H9 (cell line): Measurements from ENCODE around the gene TSC22D4. TPM values are rescaled to one million over a fixed set of nuclear protein-coding genes. Genes with fewer than 3 reads are reported as not detected.
A peak's percentile ranks its signal among the peaks of the same experiment; 100 is the strongest.
"Not testable (repeated sequence)": the region's sequence is repeated elsewhere in the genome, so short reads cannot be mapped to it uniquely, and the experiment has no call there.

Experiments
- DNase-seq: peaks from one replicate; pipeline ENCODE4 v3.0.0-alpha.2; 2017
- H2AFZ ChIP-seq: one replicate; pipeline ENCODE4 v1.6.1; 2013; ENCODE audit warnings: mild to moderate bottlenecking, low read length, control low read depth, moderate library complexity
- H2AK5ac ChIP-seq: 2 replicates; pipeline ENCODE4 v1.6.1; 2013; ENCODE audit warnings: low read length, control low read depth, mixed read lengths; ENCODE audit not compliant: insufficient read length
- H2BK120ac ChIP-seq: one replicate; pipeline ENCODE4 v1.6.1; 2013; ENCODE audit warnings: low read depth, mild to moderate bottlenecking, low read length, control low read depth, inconsistent platforms; ENCODE audit not compliant: poor library complexity, severe bottlenecking
- H2BK12ac ChIP-seq: 2 replicates; pipeline ENCODE4 v1.6.1; 2013; ENCODE audit warnings: low read length, control low read depth, mixed read lengths, low read depth; ENCODE audit not compliant: insufficient read length
- H2BK15ac ChIP-seq: 2 replicates; pipeline ENCODE4 v1.6.1; 2013; ENCODE audit warnings: low read depth, low read length, control low read depth
- H2BK20ac ChIP-seq: one replicate; pipeline ENCODE4 v1.6.1; 2013; ENCODE audit warnings: low read depth, mild to moderate bottlenecking, low read length, control low read depth, inconsistent platforms; ENCODE audit not compliant: poor library complexity, severe bottlenecking
- H2BK5ac ChIP-seq: 2 replicates; pipeline ENCODE4 v1.6.1; 2013; ENCODE audit warnings: low read length, control low read depth, mixed read lengths; ENCODE audit not compliant: insufficient read length
- H3K14ac ChIP-seq: 2 replicates; pipeline ENCODE4 v1.6.1; 2013; ENCODE audit warnings: low read length, control low read depth; ENCODE audit not compliant: insufficient read depth
- H3K18ac ChIP-seq: 2 replicates; pipeline ENCODE4 v1.6.1; 2013; ENCODE audit warnings: low read depth, mild to moderate bottlenecking, mixed read lengths, low read length, control low read depth; ENCODE audit not compliant: insufficient read length
- H3K23ac ChIP-seq: 2 replicates; pipeline ENCODE4 v1.6.1; 2013; ENCODE audit warnings: low read length, control low read depth, mixed read lengths, low read depth; ENCODE audit not compliant: insufficient read length
- H3K23me2 ChIP-seq: 2 replicates; pipeline ENCODE4 v1.6.1; 2013; ENCODE audit warnings: low read depth, mild to moderate bottlenecking, mixed read lengths, low read length, control low read depth; ENCODE audit not compliant: insufficient read length, poor library complexity, severe bottlenecking
- H3K27ac ChIP-seq: 2 replicates; pipeline ENCODE4 v1.5.1; 2013; ENCODE audit warnings: low read length, control low read depth, mixed read lengths, low read depth; ENCODE audit not compliant: insufficient read length
- H3K27me3 ChIP-seq: 2 replicates; pipeline ENCODE4 v1.6.1; 2013; ENCODE audit warnings: low read length, control low read depth, inconsistent platforms; ENCODE audit not compliant: insufficient read depth
- H3K4ac ChIP-seq: 2 replicates; pipeline ENCODE4 v1.6.1; 2013; ENCODE audit warnings: low read depth, mild to moderate bottlenecking, control low read depth, inconsistent platforms, low read length, moderate library complexity
- H3K4me1 ChIP-seq: 2 replicates; pipeline ENCODE4 v1.6.1; 2013; ENCODE audit warnings: low read length, control low read depth, inconsistent platforms; ENCODE audit not compliant: insufficient read depth
- H3K4me2 ChIP-seq: 2 replicates; pipeline ENCODE4 v1.6.1; 2013; ENCODE audit warnings: low read length, control low read depth, mixed read lengths; ENCODE audit not compliant: insufficient read length, insufficient read depth
- H3K56ac ChIP-seq: 2 replicates; pipeline ENCODE4 v1.6.1; 2013; ENCODE audit warnings: low read depth, mild to moderate bottlenecking, mixed read lengths, low read length, control low read depth; ENCODE audit not compliant: insufficient read length
- H3K79me1 ChIP-seq: 2 replicates; pipeline ENCODE4 v1.6.1; 2013; ENCODE audit warnings: low read depth, mild to moderate bottlenecking, moderate library complexity, low read length, control low read depth, inconsistent platforms; ENCODE audit not compliant: insufficient read depth, poor library complexity, severe bottlenecking
- H3K79me2 ChIP-seq: 2 replicates; pipeline ENCODE4 v1.6.1; 2013; ENCODE audit warnings: low read length, control low read depth, inconsistent platforms; ENCODE audit not compliant: insufficient read depth
- H3K9ac ChIP-seq: 2 replicates; pipeline ENCODE4 v1.6.1; 2013; ENCODE audit warnings: low read length, control low read depth, mixed read lengths; ENCODE audit not compliant: insufficient read length; ENCODE audit errors: extremely low read depth
- H3K9me3 ChIP-seq: one replicate; pipeline ENCODE4 v1.6.1; 2013; ENCODE audit warnings: low read depth, low read length, inconsistent platforms; ENCODE audit not compliant: control insufficient read depth
- H3T11ph ChIP-seq: one replicate; pipeline ENCODE4 v1.6.1; 2013; ENCODE audit warnings: mild to moderate bottlenecking, low read length, control low read depth, inconsistent platforms
- H4K20me1 ChIP-seq: one replicate; pipeline ENCODE4 v1.6.1; 2013; ENCODE audit not compliant: control insufficient read depth, insufficient read length, insufficient read depth
- H4K5ac ChIP-seq: 2 replicates; pipeline ENCODE4 v1.6.1; 2013; ENCODE audit warnings: low read depth, mild to moderate bottlenecking, mixed read lengths, low read length, control low read depth; ENCODE audit not compliant: insufficient read length
- H4K8ac ChIP-seq: replicated peaks from 2 replicates; pipeline ENCODE4 v1.6.1; 2013; ENCODE audit warnings: low read length, control low read depth, mixed read lengths, low read depth; ENCODE audit not compliant: insufficient read length
- H4K91ac ChIP-seq: 2 replicates; pipeline ENCODE4 v1.6.1; 2013; ENCODE audit warnings: low read depth, mild to moderate bottlenecking, moderate library complexity, mixed read lengths, low read length, control low read depth; ENCODE audit not compliant: insufficient read length
- H3K27ac Mint-ChIP-seq, 3 experiments: 2 replicates in 2 of 3; 3 replicates in 1 of 3; pipeline ENCODE4 v1.8.0; 2020 to 2021; ENCODE audit warnings: mixed read lengths in 3 of 3, mild to moderate bottlenecking in 1 of 3, moderate library complexity in 1 of 3
- H3K27me3 Mint-ChIP-seq: 2 replicates; pipeline ENCODE4 v1.8.0; 2021; ENCODE audit warnings: low read depth, mild to moderate bottlenecking, moderate library complexity, mixed read lengths
- H3K36me3 Mint-ChIP-seq, 3 experiments: 2 replicates in 2 of 3; 3 replicates in 1 of 3; pipeline ENCODE4 v1.8.0; 2020 to 2021; ENCODE audit warnings: low read depth in 3 of 3, mixed read lengths in 3 of 3; ENCODE audit not compliant: insufficient read depth in 1 of 3
- H3K4me1 Mint-ChIP-seq, 2 experiments: 2 replicates each; pipeline ENCODE4 v1.8.0; 2020; ENCODE audit warnings: mixed read lengths in 2 of 2
- H3K4me3 Mint-ChIP-seq, 2 experiments: 2 replicates in 1 of 2; 3 replicates in 1 of 2; pipeline ENCODE4 v1.8.0; 2020 to 2021; ENCODE audit warnings: mild to moderate bottlenecking in 2 of 2, mixed read lengths in 2 of 2, moderate library complexity in 1 of 2
- H3K9me3 Mint-ChIP-seq, 2 experiments: 2 replicates in 1 of 2; 3 replicates in 1 of 2; pipeline ENCODE4 v1.8.0; 2020; ENCODE audit warnings: mild to moderate bottlenecking in 2 of 2, mixed read lengths in 2 of 2, moderate library complexity in 1 of 2
- CTCF ChIP-seq: fragments of 200-600 bp; sonication (generic); conservative IDR thresholded peaks from 3 replicates; pipeline ENCODE4 v1.8.0; 2021; ENCODE audit warnings: antibody characterized with exemption, mild to moderate bottlenecking
- WGBS: extraction: QIAGEN DNeasy Blood & Tissue Kit; methylation state at CpG from one replicate; pipeline ENCODE4 v1.1.7; 2013; ENCODE audit warnings: missing lambda C conversion rate, low lambda C conversion rate, mixed read lengths; ENCODE audit not compliant: insufficient read length; ENCODE audit errors: extremely low coverage; 5-methylcytosine and 5-hydroxymethylcytosine counted together
- long read RNA-seq: library from polyadenylated mRNA; unstranded; transcript quantifications from one replicate; pipeline ENCODE4 v2.0.0, GENCODE V29; 2020
- total RNA-seq: library from RNA; stranded (reverse); gene quantifications from 2 replicates; pipeline ENCODE4 v1.2.1, GENCODE V29; 2021

Gene TSC22D4
- total RNA-seq = 17.2 and 17.5 TPM in 2 replicates
- long read RNA-seq, transcript TSC22D4-202 (5 exons, 1,469 nt) = major isoform, 9 of 25 reads
- long read RNA-seq, partial matches to known transcripts = 3 of 25 reads
- long read RNA-seq, other reads (novel, unspliced or antisense) = 8 of 25 reads

GRCh38 chr7:100478958-100479660 lies at the start of gene TSC22D4:
Gene TSC22D4 (minus strand): TSS chr7:100479214. CDS start chr7:100478038, 1,176 bp downstream.
- Histone ChIP-seq H4K5ac (no peak within 1 kb of the TSS), H3K9ac (no peak within 1 kb of the TSS), H2BK120ac (no peak within 1 kb of the TSS), H4K20me1 (no peaks in the 10 kb centered on the region), H3K79me1 (no peaks in the 10 kb centered on the region), H2BK12ac (no peak within 1 kb of the TSS), H3K79me2 (no peaks in the 10 kb centered on the region), H3K56ac (no peak within 1 kb of the TSS), H2AFZ (no peak within 1 kb of the TSS), H3K9me3 (no peaks in the 10 kb centered on the region), H2BK5ac (no peak within 1 kb of the TSS), H3K4ac (no peak within 1 kb of the TSS), H3K23me2 (peaks cover 12% of the 10 kb centered on the region), H2AK5ac (no peak within 1 kb of the TSS), H2BK15ac (no peak within 1 kb of the TSS), H3K4me2 (peak within 1 kb of the TSS; percentile 45), H3T11ph (no peak within 1 kb of the TSS), H3K18ac (no peak within 1 kb of the TSS), H4K91ac (no peak within 1 kb of the TSS), H2BK20ac (no peak within 1 kb of the TSS), H4K8ac (no peak within 1 kb of the TSS), H3K23ac (no peak within 1 kb of the TSS), H3K4me1 (no peaks in the 10 kb centered on the region; the same call in 1 of the 2 replicates), H3K27me3 (no peaks in the 10 kb centered on the region), H3K14ac (no peak within 1 kb of the TSS), H3K27ac (no peak within 1 kb of the TSS)
- Mint-ChIP-seq H3K4me3 (peak within 1 kb of the TSS; percentile 81 to 93), H3K4me1 (peaks cover 18 to 34% of the 10 kb centered on the region in 2 experiments), H3K9me3 (peaks cover 0 to 2% of the 10 kb centered on the region in 2 experiments; a peak in 2 of 5 replicates), H3K36me3 (peaks cover 0 to 3% (median 0%) of the 10 kb centered on the region in 3 experiments; a peak in 1 of 7 replicates), H3K27me3 (no peaks in the 10 kb centered on the region), H3K27ac (peak within 1 kb of the TSS; percentile 16 to 90 (median 79); a peak in 4 of 7 replicates)
- peak; percentile 96 for DNase-seq
- WGBS = no CpG with 5 or more reads among the region's 27 CpGs
- no peak for TF ChIP-seq CTCF

GRCh38 chr7:100528108-100528866 lies 49.3 kb upstream of the TSC22D4 start:
- not testable (repeated sequence) for H3K23me2 ChIP-seq, H2BK15ac ChIP-seq, H3K4me1 ChIP-seq, H3K27ac Mint-ChIP-seq, DNase-seq, H3K27me3 ChIP-seq, H3K27me3 Mint-ChIP-seq, H4K5ac ChIP-seq, H3K9ac ChIP-seq, H3K4me2 ChIP-seq, H2BK12ac ChIP-seq, H4K91ac ChIP-seq, H3K27ac ChIP-seq, H3K4ac ChIP-seq, H2BK20ac ChIP-seq, H3K4me1 Mint-ChIP-seq, H3K14ac ChIP-seq, H4K8ac ChIP-seq, H4K20me1 ChIP-seq, H2AFZ ChIP-seq, H3K56ac ChIP-seq, H3K79me1 ChIP-seq, H3K79me2 ChIP-seq, H3K4me3 Mint-ChIP-seq, H3K9me3 ChIP-seq, H2BK5ac ChIP-seq, H2BK120ac ChIP-seq, H3K36me3 Mint-ChIP-seq, H2AK5ac ChIP-seq, H3T11ph ChIP-seq, H3K23ac ChIP-seq, H3K18ac ChIP-seq
- peaks cover 10 to 13% of the 10 kb centered on the region in 2 experiments for H3K9me3 Mint-ChIP-seq
- no CpG with 5 or more reads among the region's 12 CpGs for WGBS
